IPS-18a (cell line): ENCODE data around the gene PDLIM5.

ENCODE experiments used
- H3K27ac ChIP-seq: one replicate; pipeline ENCODE4 v1.5.1; 2013; ENCODE audit warnings: low read length
- H3K27me3 ChIP-seq: one replicate; pipeline ENCODE4 v1.6.1; 2013; ENCODE audit warnings: mild to moderate bottlenecking, low read length; ENCODE audit not compliant: control insufficient read depth, insufficient read depth
- H3K36me3 ChIP-seq: one replicate; pipeline ENCODE4 v1.6.1; 2013; ENCODE audit warnings: low read depth, low read length; ENCODE audit not compliant: control insufficient read depth
- H3K4me1 ChIP-seq: one replicate; pipeline ENCODE4 v1.6.1; 2013; ENCODE audit warnings: low read depth, low read length; ENCODE audit not compliant: control insufficient read depth
- H3K4me3 ChIP-seq: one replicate; pipeline ENCODE4 v1.5.1; 2013; ENCODE audit warnings: low read length
- H3K9ac ChIP-seq: one replicate; pipeline ENCODE4 v1.6.1; 2013; ENCODE audit warnings: mild to moderate bottlenecking, low read length, moderate library complexity
- H3K9me3 ChIP-seq: one replicate; pipeline ENCODE4 v1.6.1; 2013; ENCODE audit warnings: low read depth, low read length; ENCODE audit not compliant: control insufficient read depth

The PDLIM5 gene

GRCh38 chr4:94534401-94535312 is 82.9 kb downstream of the PDLIM5 start:
- Histone ChIP-seq H3K27ac (no peak overlapping the region), H3K4me1 (peaks cover 60% of the 10 kb centered on the region), H3K27me3 (no peaks in the 10 kb centered on the region)

GRCh38 chr4:94536049-94536448 is 84.3 kb downstream of the PDLIM5 start:
- no peaks in the 10 kb centered on the region for H3K36me3 ChIP-seq
- no peak overlapping the region for H3K27ac ChIP-seq
- H3K27me3 ChIP-seq, result no peaks in the 10 kb centered on the region
- peak overlapping the region; percentile 2 for H3K4me3 ChIP-seq
- peaks cover 60% of the 10 kb centered on the region for H3K4me1 ChIP-seq
- H3K9ac ChIP-seq, result no peak overlapping the region
- no peaks in the 10 kb centered on the region for H3K9me3 ChIP-seq

More at GRCh38 chr4:94534401-94535312, 82.9 kb downstream of the PDLIM5 start:
- H3K4me3 ChIP-seq, result no peak overlapping the region
- H3K9ac ChIP-seq, result no peak overlapping the region
- no peaks in the 10 kb centered on the region for H3K9me3 ChIP-seq
- H3K36me3 ChIP-seq, result no peaks in the 10 kb centered on the region

GRCh38 chr4:94536649-94537469 is 85.1 kb downstream of the PDLIM5 start:
- peak overlapping the region; percentile 54 for H3K27ac ChIP-seq

GRCh38 chr4:94537921-94538628 is 86.3 kb downstream of the PDLIM5 start:
- H3K4me1 ChIP-seq, result peaks cover 59% of the 10 kb centered on the region
- peak overlapping the region; percentile 65 for H3K27ac ChIP-seq
- no peak overlapping the region for H3K4me3 ChIP-seq
- H3K27me3 ChIP-seq, result no peaks in the 10 kb centered on the region
- H3K36me3 ChIP-seq, result no peaks in the 10 kb centered on the region
- H3K9ac ChIP-seq, result no peak overlapping the region
- H3K9me3 ChIP-seq, result no peaks in the 10 kb centered on the region

More at GRCh38 chr4:94536649-94537469, 85.1 kb downstream of the PDLIM5 start:
- Histone ChIP-seq H3K27me3 (no peaks in the 10 kb centered on the region), H3K36me3 (no peaks in the 10 kb centered on the region), H3K4me3 (peak overlapping the region; percentile 2), H3K9me3 (no peaks in the 10 kb centered on the region), H3K4me1 (peaks cover 60% of the 10 kb centered on the region), H3K9ac (no peak overlapping the region)

GRCh38 chr4:94540476-94540875 is 88.7 kb downstream of the PDLIM5 start:
- Histone ChIP-seq H3K27me3 (no peaks in the 10 kb centered on the region), H3K4me3 (no peak overlapping the region), H3K36me3 (no peaks in the 10 kb centered on the region), H3K4me1 (peaks cover 35% of the 10 kb centered on the region), H3K9me3 (no peaks in the 10 kb centered on the region), H3K9ac (no peak overlapping the region), H3K27ac (no peak overlapping the region)

GRCh38 chr4:94544811-94545210 is 93.1 kb downstream of the PDLIM5 start:
- Histone ChIP-seq H3K9ac (no peak overlapping the region), H3K27me3 (no peaks in the 10 kb centered on the region), H3K36me3 (no peaks in the 10 kb centered on the region), H3K9me3 (no peaks in the 10 kb centered on the region), H3K4me3 (no peak overlapping the region), H3K27ac (no peak overlapping the region), H3K4me1 (no peaks in the 10 kb centered on the region)

- H3K4me3 ChIP-seq, result no peak overlapping the region
- no peaks in the 10 kb centered on the region for H3K4me1 ChIP-seq
- H3K27me3 ChIP-seq, result no peaks in the 10 kb centered on the region
- H3K36me3 ChIP-seq, result no peaks in the 10 kb centered on the region
- no peak overlapping the region for H3K9ac ChIP-seq
- no peak overlapping the region for H3K27ac ChIP-seq
- H3K9me3 ChIP-seq, result no peaks in the 10 kb centered on the region
Observed at GRCh38 chr4:94545296-94545695, 93.6 kb downstream of the PDLIM5 start.

GRCh38 chr4:94546949-94547348 is 95.2 kb downstream of the PDLIM5 start:
- no peak overlapping the region for H3K4me3 ChIP-seq
- H3K27me3 ChIP-seq, result no peaks in the 10 kb centered on the region
- no peak overlapping the region for H3K9ac ChIP-seq
- no peaks in the 10 kb centered on the region for H3K4me1 ChIP-seq
- H3K9me3 ChIP-seq, result no peaks in the 10 kb centered on the region
- H3K36me3 ChIP-seq, result no peaks in the 10 kb centered on the region
- no peak overlapping the region for H3K27ac ChIP-seq

- H3K9me3 ChIP-seq, result no peaks in the 10 kb centered on the region
- no peak overlapping the region for H3K27ac ChIP-seq
- no peaks in the 10 kb centered on the region for H3K4me1 ChIP-seq
- H3K27me3 ChIP-seq, result no peaks in the 10 kb centered on the region
- no peak overlapping the region for H3K9ac ChIP-seq
- H3K4me3 ChIP-seq, result no peak overlapping the region
- no peaks in the 10 kb centered on the region for H3K36me3 ChIP-seq
Observed at GRCh38 chr4:94548571-94548970, 96.8 kb downstream of the PDLIM5 start.

GRCh38 chr4:94550352-94550751 is 98.6 kb downstream of the PDLIM5 start:
- H3K27ac ChIP-seq, result no peak overlapping the region
- H3K27me3 ChIP-seq, result no peaks in the 10 kb centered on the region
- no peaks in the 10 kb centered on the region for H3K4me1 ChIP-seq

GRCh38 chr4:94550851-94551250 is 99.1 kb downstream of the PDLIM5 start:
- Histone ChIP-seq H3K4me3 (no peak overlapping the region), H3K4me1 (no peaks in the 10 kb centered on the region), H3K36me3 (no peaks in the 10 kb centered on the region), H3K9ac (no peak overlapping the region), H3K27me3 (no peaks in the 10 kb centered on the region), H3K27ac (no peak overlapping the region), H3K9me3 (no peaks in the 10 kb centered on the region)

More at GRCh38 chr4:94550352-94550751, 98.6 kb downstream of the PDLIM5 start:
- H3K9ac ChIP-seq, result no peak overlapping the region
- no peak overlapping the region for H3K4me3 ChIP-seq
- no peaks in the 10 kb centered on the region for H3K36me3 ChIP-seq
- no peaks in the 10 kb centered on the region for H3K9me3 ChIP-seq
